ENCODE data around the gene MERTK. TPM values are rescaled to one million over a fixed set of nuclear protein-coding genes. Genes with fewer than 3 reads are reported as not detected.

The MERTK gene
- total and polyA plus RNA-seq, 2 of the 13 experiments (the other 11 are each of a cell fraction or from before 2014, with no cell fraction given): 37.3 to 44.7 TPM

DNA sequence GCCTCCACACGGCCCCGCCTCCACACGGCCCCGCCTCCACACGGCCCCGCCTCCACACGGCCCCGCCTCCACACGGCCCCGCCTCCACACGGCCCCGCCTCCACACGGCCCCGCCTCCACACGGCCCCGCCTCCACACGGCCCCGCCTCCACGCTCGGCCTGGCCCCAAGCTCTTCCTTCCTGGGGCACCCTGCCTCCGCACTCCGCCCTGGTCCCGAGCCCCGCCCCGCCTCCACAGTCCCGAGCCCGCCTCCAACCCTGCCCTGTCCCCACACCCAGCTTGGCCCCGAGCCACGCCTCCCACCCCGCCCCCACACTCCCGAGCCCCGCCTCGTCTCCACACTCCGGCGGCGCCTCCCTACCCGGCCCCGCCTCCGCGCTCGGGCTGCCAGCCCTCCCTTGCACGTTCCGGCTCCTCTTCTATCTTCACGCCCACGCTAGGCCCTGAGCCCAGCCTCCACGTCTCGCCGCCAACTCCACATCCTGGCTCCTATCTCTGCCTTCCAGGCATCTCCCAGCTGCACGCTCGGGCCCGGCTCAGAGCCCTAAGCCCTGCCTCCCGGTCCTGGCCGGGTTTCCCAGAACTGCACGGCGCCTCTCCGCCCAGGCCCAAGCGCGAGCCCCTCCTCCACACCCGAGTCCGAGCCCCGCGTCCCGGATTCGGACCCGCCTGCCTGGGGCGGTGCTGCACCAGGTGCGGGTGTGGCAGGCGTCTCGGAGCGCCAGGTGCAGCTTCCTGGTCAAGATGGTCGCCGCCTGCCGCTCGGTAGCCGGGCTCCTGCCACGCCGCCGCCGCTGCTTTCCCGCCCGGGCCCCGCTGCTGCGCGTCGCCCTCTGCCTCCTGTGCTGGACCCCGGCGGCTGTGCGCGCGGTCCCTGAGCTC is 156.7 kb downstream of the MERTK start, which contains the start of gene TMEM87B (continued):
- TF ChIP-seq, protein P1, sequence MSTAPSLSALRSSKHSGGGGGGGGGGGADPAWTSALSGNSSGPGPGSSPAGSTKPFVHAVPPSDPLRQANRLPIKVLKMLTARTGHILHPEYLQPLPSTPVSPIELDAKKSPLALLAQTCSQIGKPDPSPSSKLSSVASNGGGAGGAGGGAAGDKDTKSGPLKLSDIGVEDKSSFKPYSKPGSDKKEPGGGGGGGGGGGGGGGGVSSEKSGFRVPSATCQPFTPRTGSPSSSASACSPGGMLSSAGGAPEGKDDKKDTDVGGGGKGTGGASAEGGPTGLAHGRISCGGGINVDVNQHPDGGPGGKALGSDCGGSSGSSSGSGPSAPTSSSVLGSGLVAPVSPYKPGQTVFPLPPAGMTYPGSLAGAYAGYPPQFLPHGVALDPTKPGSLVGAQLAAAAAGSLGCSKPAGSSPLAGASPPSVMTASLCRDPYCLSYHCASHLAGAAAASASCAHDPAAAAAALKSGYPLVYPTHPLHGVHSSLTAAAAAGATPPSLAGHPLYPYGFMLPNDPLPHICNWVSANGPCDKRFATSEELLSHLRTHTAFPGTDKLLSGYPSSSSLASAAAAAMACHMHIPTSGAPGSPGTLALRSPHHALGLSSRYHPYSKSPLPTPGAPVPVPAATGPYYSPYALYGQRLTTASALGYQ (CRISPR knock-in tag; IDR thresholded peaks at IDR 0.05): no peak; the same call in 1 of the 2 replicates
- TF ChIP-seq RBAK (CRISPR knock-in tag; IDR thresholded peaks at IDR 0.05) (0 out of 2 replicates have a peak, but pooled peaks have one; percentile 60), POLR2AphosphoS5 (IDR thresholded peaks at IDR 0.05; ENCODE audit: low read depth, low read length) (peak; percentile 87), ZNF766 (CRISPR knock-in tag; IDR thresholded peaks at IDR 0.05; ENCODE audit: borderline replicate concordance) (peak; percentile 70; the same call in 1 of the 2 replicates), ZNF781 (CRISPR knock-in tag; IDR thresholded peaks at IDR 0.05; ENCODE audit: borderline replicate concordance, not compliant biosample characterization) (peak; percentile 69), ZNF7 (CRISPR knock-in tag; IDR thresholded peaks at IDR 0.05) (no peak), SETDB1 (CRISPR knock-in tag; IDR thresholded peaks at IDR 0.05; ENCODE audit: borderline replicate concordance) (no peak), ZNF383 (CRISPR knock-in tag; IDR thresholded peaks at IDR 0.05; ENCODE audit: borderline replicate concordance) (no peak), ATM (IDR thresholded peaks at IDR 0.05; ENCODE audit: borderline replicate concordance) (no peak), MED13 (CRISPR knock-in tag; IDR thresholded peaks at IDR 0.05) (peak; percentile 82; the same call in 1 of the 2 replicates), HDAC1 (CRISPR knock-in tag; IDR thresholded peaks at IDR 0.05) (peak; percentile 80), FOXC1 (CRISPR knock-in tag; IDR thresholded peaks at IDR 0.05; ENCODE audit: borderline replicate concordance) (peak; percentile 93), ZNF232 (CRISPR knock-in tag; IDR thresholded peaks at IDR 0.05; ENCODE audit: borderline replicate concordance) (peak; percentile 60; the same call in 1 of the 2 replicates), NR2F6 (IDR thresholded peaks at IDR 0.05) (no peak), NR2F6 (CRISPR knock-in tag; IDR thresholded peaks at IDR 0.05) (no peak; the same call in 1 of the 2 replicates)
- TF ChIP-seq, protein P2, sequence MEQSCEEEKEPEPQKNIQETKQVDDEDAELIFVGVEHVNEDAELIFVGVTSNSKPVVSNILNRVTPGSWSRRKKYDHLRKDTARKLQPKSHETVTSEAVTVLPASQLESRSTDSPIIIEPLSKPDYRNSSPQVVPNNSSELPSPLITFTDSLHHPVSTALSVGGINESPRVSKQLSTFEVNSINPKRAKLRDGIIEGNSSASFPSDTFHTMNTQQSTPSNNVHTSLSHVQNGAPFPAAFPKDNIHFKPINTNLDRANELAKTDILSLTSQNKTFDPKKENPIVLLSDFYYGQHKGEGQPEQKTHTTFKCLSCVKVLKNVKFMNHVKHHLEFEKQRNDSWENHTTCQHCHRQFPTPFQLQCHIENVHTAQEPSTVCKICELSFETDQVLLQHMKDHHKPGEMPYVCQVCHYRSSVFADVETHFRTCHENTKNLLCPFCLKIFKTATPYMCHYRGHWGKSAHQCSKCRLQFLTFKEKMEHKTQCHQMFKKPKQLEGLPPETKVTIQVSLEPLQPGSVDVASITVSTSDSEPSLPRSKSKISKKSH (CRISPR knock-in tag; IDR thresholded peaks at IDR 0.05; ENCODE audit: borderline replicate concordance): peak; percentile 30; the same call in 1 of the 2 replicates
- TF ChIP-seq, protein P3, sequence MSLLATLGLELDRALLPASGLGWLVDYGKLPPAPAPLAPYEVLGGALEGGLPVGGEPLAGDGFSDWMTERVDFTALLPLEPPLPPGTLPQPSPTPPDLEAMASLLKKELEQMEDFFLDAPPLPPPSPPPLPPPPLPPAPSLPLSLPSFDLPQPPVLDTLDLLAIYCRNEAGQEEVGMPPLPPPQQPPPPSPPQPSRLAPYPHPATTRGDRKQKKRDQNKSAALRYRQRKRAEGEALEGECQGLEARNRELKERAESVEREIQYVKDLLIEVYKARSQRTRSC (CRISPR knock-in tag; IDR thresholded peaks at IDR 0.05; ENCODE audit: low read depth): peak; percentile 68
- TF ChIP-seq, protein P4, sequence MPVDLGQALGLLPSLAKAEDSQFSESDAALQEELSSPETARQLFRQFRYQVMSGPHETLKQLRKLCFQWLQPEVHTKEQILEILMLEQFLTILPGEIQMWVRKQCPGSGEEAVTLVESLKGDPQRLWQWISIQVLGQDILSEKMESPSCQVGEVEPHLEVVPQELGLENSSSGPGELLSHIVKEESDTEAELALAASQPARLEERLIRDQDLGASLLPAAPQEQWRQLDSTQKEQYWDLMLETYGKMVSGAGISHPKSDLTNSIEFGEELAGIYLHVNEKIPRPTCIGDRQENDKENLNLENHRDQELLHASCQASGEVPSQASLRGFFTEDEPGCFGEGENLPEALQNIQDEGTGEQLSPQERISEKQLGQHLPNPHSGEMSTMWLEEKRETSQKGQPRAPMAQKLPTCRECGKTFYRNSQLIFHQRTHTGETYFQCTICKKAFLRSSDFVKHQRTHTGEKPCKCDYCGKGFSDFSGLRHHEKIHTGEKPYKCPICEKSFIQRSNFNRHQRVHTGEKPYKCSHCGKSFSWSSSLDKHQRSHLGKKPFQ (CRISPR knock-in tag; IDR thresholded peaks at IDR 0.05; ENCODE audit: insufficient replicate concordance): peak; percentile 59
- TF ChIP-seq, protein P5, sequence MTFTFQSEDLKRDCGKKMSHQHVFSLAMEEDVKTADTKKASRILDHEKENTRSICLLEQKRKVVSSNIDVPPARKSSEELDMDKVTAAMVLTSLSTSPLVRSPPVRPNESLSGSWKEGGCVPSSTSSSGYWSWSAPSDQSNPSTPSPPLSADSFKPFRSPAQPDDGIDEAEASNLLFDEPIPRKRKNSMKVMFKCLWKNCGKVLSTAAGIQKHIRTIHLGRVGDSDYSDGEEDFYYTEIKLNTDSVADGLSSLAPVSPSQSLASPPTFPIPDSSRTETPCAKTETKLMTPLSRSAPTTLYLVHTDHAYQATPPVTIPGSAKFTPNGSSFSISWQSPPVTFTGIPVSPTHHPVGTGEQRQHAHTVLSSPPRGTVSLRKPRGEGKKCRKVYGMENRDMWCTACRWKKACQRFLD (CRISPR knock-in tag; IDR thresholded peaks at IDR 0.05; ENCODE audit: borderline replicate concordance): peak; percentile 98; the same call in 1 of the 2 replicates
- TF ChIP-seq, protein P6, sequence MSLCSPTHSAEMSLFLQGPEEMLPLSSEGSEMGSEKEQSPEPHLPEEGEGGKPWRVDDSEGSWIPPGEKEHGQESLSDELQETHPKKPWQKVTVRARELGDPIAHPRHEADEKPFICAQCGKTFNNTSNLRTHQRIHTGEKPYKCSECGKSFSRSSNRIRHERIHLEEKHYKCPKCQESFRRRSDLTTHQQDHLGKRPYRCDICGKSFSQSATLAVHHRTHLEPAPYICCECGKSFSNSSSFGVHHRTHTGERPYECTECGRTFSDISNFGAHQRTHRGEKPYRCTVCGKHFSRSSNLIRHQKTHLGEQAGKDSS (CRISPR knock-in tag; IDR thresholded peaks at IDR 0.05; ENCODE audit: borderline replicate concordance, low read depth): peak; percentile 83
